IPS-18c (cell line): Measurements from ENCODE around the gene ANXA7.
A peak's percentile ranks its signal among the peaks of the same experiment; 100 is the strongest.

Source experiments
- H3K4me3 ChIP-seq: 2 replicates; pipeline ENCODE4 v1.7.0; 2013; ENCODE audit warnings: low read depth, mild to moderate bottlenecking, low read length, moderate library complexity; ENCODE audit not compliant: insufficient read depth
- H3K9me3 ChIP-seq: one replicate; pipeline ENCODE4 v1.6.1; 2013; ENCODE audit warnings: mild to moderate bottlenecking, low read length, moderate library complexity; ENCODE audit not compliant: control insufficient read depth, insufficient read depth

ANXA7 gene

GRCh38 chr10:73413528-73414229 lies at the start of gene ANXA7:
ANXA7 (minus strand) TSS chr10:73414058; CDS start chr10:73400856, 13,202 bp downstream.
- Histone ChIP-seq H3K4me3 (peak within 1 kb of the TSS; percentile 99), H3K9me3 (no peaks in the 10 kb centered on the region)

- Histone ChIP-seq H3K4me3 (no peak overlapping the region), H3K9me3 (no peaks in the 10 kb centered on the region)
These were observed 47.0 kb upstream of the ANXA7 start for GRCh38 chr10:73460897-73461296.

- Histone ChIP-seq H3K4me3 (no peak overlapping the region), H3K9me3 (no peaks in the 10 kb centered on the region)
These were observed 45.9 kb upstream of the ANXA7 start for GRCh38 chr10:73459683-73460314.

- Histone ChIP-seq H3K4me3 (no peak overlapping the region), H3K9me3 (no peaks in the 10 kb centered on the region)
These were observed 42.5 kb upstream of the ANXA7 start for GRCh38 chr10:73456187-73456890.

- Histone ChIP-seq H3K4me3 (no peak overlapping the region), H3K9me3 (no peaks in the 10 kb centered on the region)
These were observed 35.3 kb upstream of the ANXA7 start for GRCh38 chr10:73449113-73449512.

- H3K4me3 ChIP-seq, result no peak overlapping the region
- no peaks in the 10 kb centered on the region for H3K9me3 ChIP-seq
These were observed 34.5 kb upstream of the ANXA7 start for GRCh38 chr10:73448384-73448783.

GRCh38 chr10:73446926-73447325 lies 33.1 kb upstream of the ANXA7 start:
- no peaks in the 10 kb centered on the region for H3K9me3 ChIP-seq

GRCh38 chr10:73444457-73444856 lies 30.6 kb upstream of the ANXA7 start:
- Histone ChIP-seq H3K9me3 (no peaks in the 10 kb centered on the region), H3K4me3 (no peak overlapping the region)

More at GRCh38 chr10:73446926-73447325, 33.1 kb upstream of the ANXA7 start:
- H3K4me3 ChIP-seq, result no peak overlapping the region

- H3K9me3 ChIP-seq, result no peaks in the 10 kb centered on the region
- no peak overlapping the region for H3K4me3 ChIP-seq
These were observed 25.9 kb upstream of the ANXA7 start for GRCh38 chr10:73439605-73440312.

- Histone ChIP-seq H3K9me3 (no peaks in the 10 kb centered on the region), H3K4me3 (no peak overlapping the region)
These were observed 25.2 kb upstream of the ANXA7 start for GRCh38 chr10:73439055-73439454.

- Histone ChIP-seq H3K9me3 (no peaks in the 10 kb centered on the region), H3K4me3 (no peak within 1 kb of the TSS)
These were observed 19.6 kb upstream of the ANXA7 start, which contains the start of gene MSS51 for GRCh38 chr10:73433538-73433867. MSS51 (minus strand) TSS chr10:73433561; CDS start chr10:73428284, 5,277 bp downstream.

- Histone ChIP-seq H3K4me3 (no peak overlapping the region), H3K9me3 (no peaks in the 10 kb centered on the region)
These were observed 19.0 kb upstream of the ANXA7 start for GRCh38 chr10:73432646-73433537.

GRCh38 chr10:73426318-73426717 lies 12.5 kb upstream of the ANXA7 start:
- Histone ChIP-seq H3K9me3 (peaks cover 3% of the 10 kb centered on the region), H3K4me3 (no peak overlapping the region)

GRCh38 chr10:73424478-73424877 lies 10.6 kb upstream of the ANXA7 start:
- H3K9me3 ChIP-seq, result peaks cover 3% of the 10 kb centered on the region
- no peak overlapping the region for H3K4me3 ChIP-seq

GRCh38 chr10:73423309-73423708 lies 9.5 kb upstream of the ANXA7 start:
- Histone ChIP-seq H3K4me3 (no peak overlapping the region), H3K9me3 (peaks cover 3% of the 10 kb centered on the region)

- Histone ChIP-seq H3K9me3 (no peaks in the 10 kb centered on the region), H3K4me3 (no peak overlapping the region)
These were observed 2.7 kb upstream of the ANXA7 start for GRCh38 chr10:73416571-73416970.
